Spleen (tissue), 11 donors: ENCODE data around the gene CUL3. TPM values are rescaled to one million over a fixed set of nuclear protein-coding genes. Genes with fewer than 3 reads are reported as not detected.
"Not testable (repeated sequence)": the region's sequence is repeated elsewhere in the genome, so short reads cannot be mapped to it uniquely, and the experiment has no call there.

Experiments
- DNase-seq: peaks from one replicate; pipeline ENCODE4 v3.0.0-alpha.2; 2020
- H3K27ac ChIP-seq, 8 donors: fragments of 200-600 bp; sonication (generic) in 7 of 8; 1 replicate in 4 of 8; 2 replicates in 4 of 8; pipeline versions ENCODE4 v1.5.0 to v1.8.0; 2016 to 2021; ENCODE audit warnings: inconsistent platforms in 4 of 8, mild to moderate bottlenecking in 4 of 8, moderate library complexity in 1 of 8
- H3K27me3 ChIP-seq, 7 donors: fragments of 200-600 bp; sonication (generic) in 6 of 7; replicated peaks in 1 of 7; 1 replicate in 4 of 7; 2 replicates in 3 of 7; pipeline versions ENCODE4 v1.5.0 to v1.8.0; 2016 to 2021; ENCODE audit warnings: inconsistent platforms in 3 of 7, mild to moderate bottlenecking in 1 of 7
- H3K36me3 ChIP-seq, 6 donors: fragments of 200-600 bp; sonication (generic) in 5 of 6; 1 replicate in 4 of 6; 2 replicates in 2 of 6; pipeline versions ENCODE4 v1.5.0 to v1.8.0; 2016 to 2021; ENCODE audit warnings: inconsistent platforms in 2 of 6
- H3K4me1 ChIP-seq, 6 donors: fragments of 200-600 bp; sonication (generic) in 5 of 6; 1 replicate in 3 of 6; 2 replicates in 3 of 6; pipeline versions ENCODE4 v1.5.0 to v1.8.0; 2016 to 2021; ENCODE audit warnings: inconsistent platforms in 3 of 6
- H3K4me3 ChIP-seq, 8 donors: fragments of 200-600 bp; sonication (generic) in 7 of 8; 1 replicate in 4 of 8; 2 replicates in 4 of 8; pipeline versions ENCODE4 v1.5.0 to v1.8.0; 2016 to 2021; ENCODE audit warnings: inconsistent platforms in 4 of 8, mild to moderate bottlenecking in 4 of 8, moderate library complexity in 2 of 8
- H3K9me3 ChIP-seq, 8 donors: fragments of 200-600 bp; sonication (generic) in 7 of 8; 1 replicate in 4 of 8; 2 replicates in 4 of 8; pipeline versions ENCODE4 v1.5.0 to v1.8.0; 2016 to 2021; ENCODE audit warnings: inconsistent platforms in 4 of 8
- CTCF ChIP-seq, 11 experiments: fragments of 200-600 bp in 7 of 11; fragments of 450-650 bp in 4 of 11; sonication (generic) in 4 of 11; IDR thresholded peaks in 8 of 11; conservative IDR thresholded peaks in 3 of 11; 1 replicate in 7 of 11; 2 replicates in 4 of 11; pipeline versions ENCODE4 v1.4.0 to v1.8.0; 2016 to 2021; ENCODE audit warnings: antibody characterized with exemption in 11 of 11, inconsistent platforms in 4 of 11, mild to moderate bottlenecking in 1 of 11
- POLR2A ChIP-seq, 3 donors: fragments of 450-650 bp; IDR thresholded peaks; one replicate each; pipeline ENCODE4 v1.5.1; 2017; ENCODE audit warnings: antibody characterized with exemption in 3 of 3, mild to moderate bottlenecking in 1 of 3
- POLR2AphosphoS5 ChIP-seq, 3 donors: sonication (generic); formaldehyde crosslinking; IDR thresholded peaks; one replicate each; pipeline ENCODE4 v1.5.1; 2017; ENCODE audit warnings: antibody characterized with exemption in 3 of 3
- WGBS, 5 donors: extraction: QIAGEN DNeasy Blood & Tissue Kit in 3 of 5; methylation state at CpG; one replicate each; pipeline versions ENCODE4 v1.1.5 to v1.1.7; 2013 to 2018; 5-methylcytosine and 5-hydroxymethylcytosine counted together
- intact Hi-C: fragments of 100-400 bp; cut with DNase I; formaldehyde crosslinking; loops from one replicate; pipeline ENCODE4 v1.15.0; 2023; ENCODE audit warnings: low total_unique reads
- polyA plus RNA-seq, 3 donors: library from polyadenylated mRNA; stranded (reverse); fragments of 200-250 nt; gene quantifications; one replicate each; pipeline ENCODE4 v1.2.1, GENCODE V29; 2013
- total RNA-seq, 7 donors: library from RNA; depleted of rRNA in 3 of 7; stranded (reverse); fragments of >200 nt in 3 of 7; fragmentation: NEBNext Ultra II Directional in 4 of 7; extraction: Animal tissue kit (Norgen Biotek cat#: 25700) in 4 of 7; gene quantifications; one replicate each; pipeline versions ENCODE4 v1.1.0 to v1.2.1, GENCODE V29; 2016 to 2021
- donor health status: healthy with polysubstance abuse.
- donor health status: DM: no; HTN: no; CAD: no; lungs with moderate emphysema.
- donor health status: DM: no; HTN: no; CAD: no.
- donor health status: Bipolar disorder and iron deficiency.
- donor health status: healthy.
- donor health status: DM: no; HTN: no; CAD: no.
- donor health status: DM: yes; HTN: yes; CAD: no.

Gene CUL3
- total and polyA plus RNA-seq, 10 donors, result 66.0 to 99.7 (median 83.6) TPM

- H3K36me3 ChIP-seq, result no peaks in the 10 kb centered on the region
- no peaks in the 10 kb centered on the region for H3K9me3 ChIP-seq
- H3K27me3 ChIP-seq, result no peaks in the 10 kb centered on the region
- peaks cover under 1 to 11% (median 9%) of the 10 kb centered on the region in 6 donors for H3K4me1 ChIP-seq
- H3K4me3 ChIP-seq, result no peak overlapping the region
- TF ChIP-seq POLR2AphosphoS5 (IDR thresholded peaks at IDR 0.05) (no peak), CTCF (IDR thresholded peaks at IDR 0.05 in 8 of 11, conservative IDR thresholded peaks at IDR 0.05 in 3 of 11) (no peak), POLR2A (IDR thresholded peaks at IDR 0.05) (no peak)
- intact Hi-C loops, result no loop called here
- DNase-seq, result no peak
- 13 to 31% (median 27%) methylated on average over 2 of the region's 2 CpGs for WGBS, 5 donors
- H3K27ac ChIP-seq, result no peak overlapping the region
These were observed 6.1 kb upstream of the CUL3 start for GRCh38 chr2:224591220-224591619.

- H3K27me3 ChIP-seq, result no peaks in the 10 kb centered on the region
- WGBS, 5 donors, result 5 to 9% (median 7%) methylated on average over 7 of the region's 7 CpGs
- peak overlapping the region; percentile 51 to 98 (median 96) for H3K27ac ChIP-seq
- H3K9me3 ChIP-seq, result no peaks in the 10 kb centered on the region
- TF ChIP-seq POLR2AphosphoS5 (IDR thresholded peaks at IDR 0.05) (no peak), CTCF (IDR thresholded peaks at IDR 0.05 in 8 of 11, conservative IDR thresholded peaks at IDR 0.05 in 3 of 11) (no peak), POLR2A (IDR thresholded peaks at IDR 0.05) (no peak)
- H3K4me3 ChIP-seq, result peak overlapping the region; percentile 48 to 90 (median 74)
- H3K4me1 ChIP-seq, result peaks cover 27 to 48% (median 42%) of the 10 kb centered on the region in 6 donors
- DNase-seq, result no peak
- H3K36me3 ChIP-seq, result peaks cover 0 to 4% (median 0%) of the 10 kb centered on the region in 6 donors
- intact Hi-C loops, result loop anchor here (10.0 kb wide), 1 partner anchor 61 kb away; no protein-coding TSS in a partner anchor
These were observed 1.0 kb upstream of the CUL3 start for GRCh38 chr2:224586127-224586695.

DNA sequence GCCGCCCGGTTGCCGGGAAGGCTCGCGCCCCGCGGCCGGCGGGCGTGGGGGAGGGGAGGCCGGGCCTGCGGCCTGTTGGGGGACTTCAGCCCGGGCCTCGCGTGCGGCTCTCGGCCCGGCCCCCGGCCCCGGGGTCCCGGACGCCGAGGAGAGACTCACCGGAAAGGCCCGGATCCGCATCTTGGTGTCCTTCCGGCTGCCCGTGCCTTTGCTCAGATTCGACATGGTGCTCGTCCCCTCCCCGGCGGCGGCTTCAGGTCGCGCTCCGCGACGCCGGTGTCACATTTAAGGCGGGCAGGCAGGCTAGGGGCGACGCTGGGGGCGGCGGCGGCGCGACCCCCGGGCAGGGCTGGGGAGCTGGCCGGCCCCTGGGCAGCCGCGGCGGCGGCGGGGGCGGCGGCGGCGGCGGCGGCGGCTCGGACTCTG is 365 bp downstream of the CUL3 start:
- intact Hi-C loops, result loop anchor here (10.0 kb wide), 1 partner anchor 60 kb away; no protein-coding TSS in a partner anchor
- no peaks in the 10 kb centered on the region for H3K9me3 ChIP-seq
- H3K27me3 ChIP-seq, result no peaks in the 10 kb centered on the region
- peak; percentile 94 for DNase-seq
- H3K4me3 ChIP-seq, result peak overlapping the region; percentile 70 to 90 (median 80)
- peak overlapping the region; percentile 91 to 98 (median 96) for H3K27ac ChIP-seq
- H3K36me3 ChIP-seq, result peaks cover 0 to 4% (median 0%) of the 10 kb centered on the region in 6 donors
- H3K4me1 ChIP-seq, result peaks cover 33 to 62% (median 56%) of the 10 kb centered on the region in 6 donors
- TF ChIP-seq CTCF (IDR thresholded peaks at IDR 0.05 in 8 of 11, conservative IDR thresholded peaks at IDR 0.05 in 3 of 11), result no peak
- TF ChIP-seq POLR2A (IDR thresholded peaks at IDR 0.05), result no peak
- TF ChIP-seq POLR2AphosphoS5 (IDR thresholded peaks at IDR 0.05), result no peak
- WGBS, 5 donors, result 0 to 1% (median 0%) methylated on average over 3 to 62 of the region's 62 CpGs

- Histone ChIP-seq H3K4me1 (peaks cover 38 to 67% (median 61%) of the 10 kb centered on the region in 6 donors), H3K27me3 (no peaks in the 10 kb centered on the region), H3K27ac (peak overlapping the region; percentile 91 to 98 (median 96)), H3K4me3 (peak overlapping the region; percentile 70 to 90 (median 80)), H3K36me3 (peaks cover 0 to 4% (median 0%) of the 10 kb centered on the region in 6 donors), H3K9me3 (no peaks in the 10 kb centered on the region)
- no peak for TF ChIP-seq POLR2A (IDR thresholded peaks at IDR 0.05)
- no peak for TF ChIP-seq CTCF (IDR thresholded peaks at IDR 0.05 in 8 of 11, conservative IDR thresholded peaks at IDR 0.05 in 3 of 11)
- no peak for TF ChIP-seq POLR2AphosphoS5 (IDR thresholded peaks at IDR 0.05)
- 0 to 1% (median 0%) methylated on average over 16 to 50 of the region's 50 CpGs for WGBS, 5 donors
- intact Hi-C loops, result loop anchor here (10.0 kb wide), 1 partner anchor 59 kb away; no protein-coding TSS in a partner anchor
- DNase-seq, result peak; percentile 88
These were observed 915 bp downstream of the CUL3 start for GRCh38 chr2:224584111-224584784.

DNA sequence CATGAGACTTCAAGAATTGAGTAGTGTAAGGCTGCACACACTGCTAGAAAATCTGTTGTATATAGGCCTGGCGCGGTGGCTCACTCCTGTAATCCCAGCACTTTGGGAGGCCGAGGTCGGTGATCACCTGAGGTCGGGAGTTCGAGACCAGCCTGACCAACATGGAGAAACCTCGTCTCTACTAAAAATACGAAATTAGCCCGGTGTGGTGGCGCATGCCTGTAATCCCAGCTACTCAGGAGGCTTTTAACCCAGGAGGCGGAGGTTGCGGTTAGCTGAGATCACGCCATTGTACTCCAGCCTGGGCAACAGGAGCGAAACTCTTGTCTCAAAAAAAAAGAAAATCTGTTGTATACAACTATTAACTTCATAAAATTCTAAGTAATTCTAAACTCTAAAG is 2.1 kb downstream of the CUL3 start:
- not testable (repeated sequence) for DNase-seq
- 93 to 97% (median 94%) methylated on average over 14 of the region's 14 CpGs for WGBS, 5 donors
- intact Hi-C loops, result loop anchor here (10.0 kb wide), 1 partner anchor 58 kb away; no protein-coding TSS in a partner anchor

More for the DNA sequence above, 2.1 kb downstream of the CUL3 start:
- not testable (repeated sequence) for H3K27me3 ChIP-seq, H3K36me3 ChIP-seq, H3K27ac ChIP-seq, H3K9me3 ChIP-seq
- Histone ChIP-seq H3K4me3 (peak overlapping the region in 7 of 8 donors; percentile 8 to 90 (median 81)), H3K4me1 (peaks cover 41 to 79% (median 73%) of the 10 kb centered on the region in 6 donors)
